ENCODE results near the gene TCTA. TPM values are rescaled to one million over a fixed set of nuclear protein-coding genes. Genes with fewer than 3 reads are reported as not detected.
A peak's percentile ranks its signal among the peaks of the same experiment; 100 is the strongest.
"Not testable (repeated sequence)": the region's sequence is repeated elsewhere in the genome, so short reads cannot be mapped to it uniquely, and the experiment has no call there.

Gene TCTA
- total RNA-seq, 2 donors from 2014 or later, result 13.9 to 23.1 TPM

GRCh38 chr3:49403891-49404290 is 8.3 kb upstream of the TCTA start:
- TF ChIP-seq, protein P1, sequence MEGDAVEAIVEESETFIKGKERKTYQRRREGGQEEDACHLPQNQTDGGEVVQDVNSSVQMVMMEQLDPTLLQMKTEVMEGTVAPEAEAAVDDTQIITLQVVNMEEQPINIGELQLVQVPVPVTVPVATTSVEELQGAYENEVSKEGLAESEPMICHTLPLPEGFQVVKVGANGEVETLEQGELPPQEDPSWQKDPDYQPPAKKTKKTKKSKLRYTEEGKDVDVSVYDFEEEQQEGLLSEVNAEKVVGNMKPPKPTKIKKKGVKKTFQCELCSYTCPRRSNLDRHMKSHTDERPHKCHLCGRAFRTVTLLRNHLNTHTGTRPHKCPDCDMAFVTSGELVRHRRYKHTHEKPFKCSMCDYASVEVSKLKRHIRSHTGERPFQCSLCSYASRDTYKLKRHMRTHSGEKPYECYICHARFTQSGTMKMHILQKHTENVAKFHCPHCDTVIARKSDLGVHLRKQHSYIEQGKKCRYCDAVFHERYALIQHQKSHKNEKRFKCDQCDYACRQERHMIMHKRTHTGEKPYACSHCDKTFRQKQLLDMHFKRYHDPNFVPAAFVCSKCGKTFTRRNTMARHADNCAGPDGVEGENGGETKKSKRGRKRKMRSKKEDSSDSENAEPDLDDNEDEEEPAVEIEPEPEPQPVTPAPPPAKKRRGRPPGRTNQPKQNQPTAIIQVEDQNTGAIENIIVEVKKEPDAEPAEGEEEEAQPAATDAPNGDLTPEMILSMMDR (IDR thresholded peaks at IDR 0.05), result no peak
- H3K27ac ChIP-seq, result no peak overlapping the region
- H3K36me3 ChIP-seq, result no peaks in the 10 kb centered on the region
- H3K27me3 ChIP-seq, result no peaks in the 10 kb centered on the region
- no peaks in the 10 kb centered on the region for H3K9me3 ChIP-seq
- peaks cover 0 to 47% of the 10 kb centered on the region in 2 donors for H3K4me1 ChIP-seq
- no peak overlapping the region for H3K4me3 ChIP-seq
- no peak for DNase-seq (ENCODE audit: low spot score)

DNA sequence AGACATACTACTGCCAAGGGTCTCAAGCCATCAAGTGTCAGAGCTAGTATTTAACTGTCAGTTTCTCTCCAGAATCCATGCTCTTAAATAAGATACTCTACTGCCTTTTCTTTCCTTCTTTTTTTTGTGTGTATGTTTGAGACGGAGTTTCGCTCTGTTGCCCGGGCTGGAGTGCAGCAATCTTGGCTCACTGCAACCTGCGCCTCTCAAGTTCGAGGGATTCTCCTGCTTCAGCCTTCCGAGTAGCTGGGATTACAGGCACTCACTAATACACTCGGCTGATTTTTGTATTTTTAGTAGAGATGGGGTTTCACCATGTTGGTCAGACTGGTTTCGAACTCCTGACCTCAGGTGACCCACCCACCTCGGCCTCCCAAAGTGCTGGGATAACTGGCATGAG is 6.7 kb upstream of the TCTA start:
- not testable (repeated sequence) for H3K9me3 ChIP-seq; H3K27me3 ChIP-seq; DNase-seq (ENCODE audit: low spot score); H3K4me3 ChIP-seq; H3K36me3 ChIP-seq
- H3K27ac ChIP-seq, result peak overlapping the region; percentile 29 to 37
- H3K4me1 ChIP-seq, result peaks cover 0 to 54% of the 10 kb centered on the region in 2 donors

DNA sequence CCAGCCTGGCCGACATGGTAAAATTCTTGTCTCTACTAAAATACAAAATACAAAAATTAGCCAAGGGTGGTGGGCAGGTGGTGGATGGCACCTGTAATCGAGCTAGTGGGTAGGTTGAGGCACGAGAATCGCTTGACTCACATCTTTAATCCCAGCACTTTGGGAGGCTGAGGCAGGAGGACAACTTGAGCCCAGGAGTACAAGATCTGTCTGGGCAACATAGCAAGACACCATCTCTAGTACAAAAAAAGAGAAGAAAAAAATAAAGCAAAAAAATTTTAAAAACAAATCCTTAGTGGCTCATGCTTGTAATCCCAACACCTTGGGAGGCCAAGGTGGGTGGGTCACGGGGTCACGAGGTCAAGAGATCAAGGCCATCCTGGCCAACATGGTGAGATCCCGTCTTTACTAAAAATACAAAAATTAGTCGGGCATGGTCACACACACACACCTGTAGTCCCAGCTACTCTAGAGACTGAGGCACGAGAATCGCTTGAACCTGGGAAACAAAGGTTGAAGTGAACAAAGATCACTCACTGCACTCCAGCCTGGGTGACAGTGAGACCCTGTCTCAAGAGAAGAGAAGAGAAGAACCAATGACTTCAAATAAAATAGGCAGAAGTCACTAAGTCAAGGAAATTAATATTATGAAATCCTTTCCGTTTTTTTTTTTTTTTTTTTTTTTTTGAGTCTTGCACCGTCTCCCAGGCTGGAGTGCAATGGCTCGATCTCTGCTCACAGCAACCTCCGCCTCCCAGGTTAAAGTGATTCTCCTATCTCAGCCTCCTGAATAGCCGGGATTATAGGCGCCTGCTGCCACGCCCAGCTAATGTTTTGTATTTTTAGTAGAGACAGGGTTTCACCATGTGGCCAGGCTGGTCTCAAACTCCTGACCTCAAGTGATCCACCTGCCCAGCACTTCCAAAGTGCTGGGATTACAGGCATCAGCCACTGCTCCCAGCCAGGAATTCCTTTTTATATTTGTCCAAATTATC is 5.4 kb upstream of the TCTA start:
- Histone ChIP-seq H3K27me3 (no peaks in the 10 kb centered on the region), H3K4me1 (peaks cover 0 to 57% of the 10 kb centered on the region in 2 donors), H3K9me3 (no peaks in the 10 kb centered on the region), H3K36me3 (no peaks in the 10 kb centered on the region), H3K27ac (peak overlapping the region; percentile 35 to 53), H3K4me3 (no peak overlapping the region)
- TF ChIP-seq, protein P1 (IDR thresholded peaks at IDR 0.05), result no peak
- DNase-seq (ENCODE audit: low spot score), result no peak

GRCh38 chr3:49410066-49410845 is 2.0 kb upstream of the TCTA start:
- peak overlapping the region; percentile 78 to 85 for H3K4me3 ChIP-seq
- no peak for DNase-seq (ENCODE audit: low spot score)
- no peaks in the 10 kb centered on the region for H3K27me3 ChIP-seq
- TF ChIP-seq, protein P1 (IDR thresholded peaks at IDR 0.05), result no peak
- no peaks in the 10 kb centered on the region for H3K9me3 ChIP-seq
- H3K27ac ChIP-seq, result peak overlapping the region; percentile 90 to 92
- H3K36me3 ChIP-seq, result peaks cover 9% of the 10 kb centered on the region
- peaks cover 0 to 68% of the 10 kb centered on the region in 2 donors for H3K4me1 ChIP-seq

- peak overlapping the region; percentile 78 to 85 for H3K4me3 ChIP-seq
- TF ChIP-seq, protein P1 (IDR thresholded peaks at IDR 0.05), result no peak
- peaks cover 13% of the 10 kb centered on the region for H3K36me3 ChIP-seq
- H3K4me1 ChIP-seq, result peaks cover 0 to 67% of the 10 kb centered on the region in 2 donors
- H3K9me3 ChIP-seq, result no peaks in the 10 kb centered on the region
- peak overlapping the region; percentile 90 to 92 for H3K27ac ChIP-seq
- H3K27me3 ChIP-seq, result no peaks in the 10 kb centered on the region
- DNase-seq (ENCODE audit: low spot score), result no peak
Measured at GRCh38 chr3:49410846-49411534, 1.2 kb upstream of the TCTA start.
